ENCODE data around the gene CEP70.
"Not testable (repeated sequence)": the region's sequence is repeated elsewhere in the genome, so short reads cannot be mapped to it uniquely, and the experiment has no call there.

Gene CEP70

GRCh38 chr3:138578961-138579574, 15.0 kb downstream of the CEP70 start:
- TF ChIP-seq CTCF (IDR thresholded peaks at IDR 0.05; ENCODE audit: insufficient read depth, low read length, poor library complexity, severe bottlenecking): no peak
- Histone ChIP-seq H3K27me3 (replicated peaks; ENCODE audit: control insufficient read depth, insufficient read depth, low read length) (no peaks in the 10 kb centered on the region), H3K4me3 (replicated peaks; ENCODE audit: low read depth, low read length) (no peak overlapping the region), H3K36me3 (ENCODE audit: control insufficient read depth, insufficient read depth, low read length) (no peaks in the 10 kb centered on the region)
- DNase-seq (ENCODE audit: extremely low read depth, insufficient read length): no peak

- Histone ChIP-seq H3K36me3 (ENCODE audit: control insufficient read depth, insufficient read depth, low read length) (no peaks in the 10 kb centered on the region), H3K27me3 (replicated peaks; ENCODE audit: control insufficient read depth, insufficient read depth, low read length) (no peaks in the 10 kb centered on the region), H3K4me3 (replicated peaks; ENCODE audit: low read depth, low read length) (no peak overlapping the region)
- DNase-seq (ENCODE audit: extremely low read depth, insufficient read length): peak; percentile 8
- no peak for TF ChIP-seq CTCF (IDR thresholded peaks at IDR 0.05; ENCODE audit: insufficient read depth, low read length, poor library complexity, severe bottlenecking)
Observed at GRCh38 chr3:138578141-138578540, 15.9 kb downstream of the CEP70 start.

- TF ChIP-seq CTCF (IDR thresholded peaks at IDR 0.05; ENCODE audit: insufficient read depth, low read length, poor library complexity, severe bottlenecking): no peak
- Histone ChIP-seq H3K36me3 (ENCODE audit: control insufficient read depth, insufficient read depth, low read length) (no peaks in the 10 kb centered on the region), H3K27me3 (replicated peaks; ENCODE audit: control insufficient read depth, insufficient read depth, low read length) (no peaks in the 10 kb centered on the region), H3K4me3 (replicated peaks; ENCODE audit: low read depth, low read length) (no peak overlapping the region)
- DNase-seq (ENCODE audit: extremely low read depth, insufficient read length): no peak
Observed at GRCh38 chr3:138573138-138573537, 20.9 kb downstream of the CEP70 start.

GRCh38 chr3:138569624-138570023, 24.4 kb downstream of the CEP70 start:
- not testable (repeated sequence) for H3K27me3 ChIP-seq (replicated peaks; ENCODE audit: control insufficient read depth, insufficient read depth, low read length); H3K4me3 ChIP-seq (replicated peaks; ENCODE audit: low read depth, low read length); DNase-seq (ENCODE audit: extremely low read depth, insufficient read length); H3K36me3 ChIP-seq (ENCODE audit: control insufficient read depth, insufficient read depth, low read length)

- TF ChIP-seq CTCF (IDR thresholded peaks at IDR 0.05; ENCODE audit: insufficient read depth, low read length, poor library complexity, severe bottlenecking): no peak
- Histone ChIP-seq H3K4me3 (replicated peaks; ENCODE audit: low read depth, low read length) (no peak overlapping the region), H3K36me3 (ENCODE audit: control insufficient read depth, insufficient read depth, low read length) (no peaks in the 10 kb centered on the region), H3K27me3 (replicated peaks; ENCODE audit: control insufficient read depth, insufficient read depth, low read length) (no peaks in the 10 kb centered on the region)
- no peak for DNase-seq (ENCODE audit: extremely low read depth, insufficient read length)
Observed at GRCh38 chr3:138569090-138569489, 25.0 kb downstream of the CEP70 start.

GRCh38 chr3:138567403-138567802, 26.7 kb downstream of the CEP70 start:
- DNase-seq (ENCODE audit: extremely low read depth, insufficient read length): no peak
- Histone ChIP-seq H3K4me3 (replicated peaks; ENCODE audit: low read depth, low read length) (no peak overlapping the region), H3K36me3 (ENCODE audit: control insufficient read depth, insufficient read depth, low read length) (no peaks in the 10 kb centered on the region), H3K27me3 (replicated peaks; ENCODE audit: control insufficient read depth, insufficient read depth, low read length) (no peaks in the 10 kb centered on the region)
- no peak for TF ChIP-seq CTCF (IDR thresholded peaks at IDR 0.05; ENCODE audit: insufficient read depth, low read length, poor library complexity, severe bottlenecking)

- not testable (repeated sequence) for H3K4me3 ChIP-seq (replicated peaks; ENCODE audit: low read depth, low read length); DNase-seq (ENCODE audit: extremely low read depth, insufficient read length); H3K36me3 ChIP-seq (ENCODE audit: control insufficient read depth, insufficient read depth, low read length); H3K27me3 ChIP-seq (replicated peaks; ENCODE audit: control insufficient read depth, insufficient read depth, low read length)
Observed at GRCh38 chr3:138566293-138566692, 27.8 kb downstream of the CEP70 start.

GRCh38 chr3:138562902-138563301, 31.2 kb downstream of the CEP70 start:
- not testable (repeated sequence) for DNase-seq (ENCODE audit: extremely low read depth, insufficient read length); H3K27me3 ChIP-seq (replicated peaks; ENCODE audit: control insufficient read depth, insufficient read depth, low read length); H3K4me3 ChIP-seq (replicated peaks; ENCODE audit: low read depth, low read length); H3K36me3 ChIP-seq (ENCODE audit: control insufficient read depth, insufficient read depth, low read length)
